Measurements from ENCODE around the gene PCGF1. TPM values are rescaled to one million over a fixed set of nuclear protein-coding genes. Genes with fewer than 3 reads are reported as not detected.

PCGF1 gene
- total and polyA plus RNA-seq, 2 donors = 14.1 to 29.0 TPM

- no peaks in the 10 kb centered on the region for H3K9me3 ChIP-seq (ENCODE audit: control insufficient read depth in 2 of 2, insufficient read depth in 1 of 2, low read length in 1 of 2)
- no peak for DNase-seq (ENCODE audit: low read depth in 6 of 9, low spot score in 9 of 9)
- WGBS = 95% methylated on average over 1 of the region's 1 CpG
- no peaks in the 10 kb centered on the region for H3K36me3 ChIP-seq (ENCODE audit: control insufficient read depth in 2 of 2, insufficient read depth in 2 of 2, low read length in 1 of 2)
- H3K27ac ChIP-seq (ENCODE audit: low read depth in 1 of 2, low read length in 1 of 2) = no peak overlapping the region
- peaks cover 10 to 32% of the 10 kb centered on the region in 2 donors for H3K27me3 ChIP-seq (ENCODE audit: control insufficient read depth in 2 of 2, insufficient read depth in 1 of 2, low read length in 1 of 2)
- H3K4me1 ChIP-seq (ENCODE audit: control insufficient read depth in 2 of 2, insufficient read depth in 2 of 2, low read length in 2 of 2) = peaks cover 0 to 3% of the 10 kb centered on the region in 2 donors
- H3K4me3 ChIP-seq (ENCODE audit: low read length in 2 of 2) = no peak overlapping the region
Measured at GRCh38 chr2:74542978-74543377, 35.5 kb upstream of the PCGF1 start.

- Histone ChIP-seq H3K9me3 (ENCODE audit: control insufficient read depth in 2 of 2, insufficient read depth in 1 of 2, low read length in 1 of 2) (no peaks in the 10 kb centered on the region), H3K36me3 (ENCODE audit: control insufficient read depth in 2 of 2, insufficient read depth in 2 of 2, low read length in 1 of 2) (no peaks in the 10 kb centered on the region), H3K4me3 (ENCODE audit: low read length in 2 of 2) (no peak overlapping the region), H3K27me3 (ENCODE audit: control insufficient read depth in 2 of 2, insufficient read depth in 1 of 2, low read length in 1 of 2) (peaks cover 0 to 14% of the 10 kb centered on the region in 2 donors), H3K4me1 (ENCODE audit: control insufficient read depth in 2 of 2, insufficient read depth in 2 of 2, low read length in 2 of 2) (peaks cover 0 to 6% of the 10 kb centered on the region in 2 donors), H3K27ac (ENCODE audit: low read depth in 1 of 2, low read length in 1 of 2) (no peak overlapping the region)
- WGBS = 96% methylated on average over 5 of the region's 5 CpGs
- DNase-seq (ENCODE audit: low read depth in 6 of 9, low spot score in 9 of 9) = no peak
Measured at GRCh38 chr2:74540291-74540690, 32.8 kb upstream of the PCGF1 start.

GRCh38 chr2:74538881-74539339, 31.4 kb upstream of the PCGF1 start:
- no peak overlapping the region for H3K27ac ChIP-seq (ENCODE audit: low read depth in 1 of 2, low read length in 1 of 2)
- H3K9me3 ChIP-seq (ENCODE audit: control insufficient read depth in 2 of 2, insufficient read depth in 1 of 2, low read length in 1 of 2) = no peaks in the 10 kb centered on the region
- H3K4me1 ChIP-seq (ENCODE audit: control insufficient read depth in 2 of 2, insufficient read depth in 2 of 2, low read length in 2 of 2) = peaks cover 0 to 6% of the 10 kb centered on the region in 2 donors
- no peaks in the 10 kb centered on the region for H3K36me3 ChIP-seq (ENCODE audit: control insufficient read depth in 2 of 2, insufficient read depth in 2 of 2, low read length in 1 of 2)
- 17% methylated on average over 7 of the region's 7 CpGs for WGBS
- no peak for DNase-seq (ENCODE audit: low read depth in 6 of 9, low spot score in 9 of 9)
- peaks cover 0 to 14% of the 10 kb centered on the region in 2 donors for H3K27me3 ChIP-seq (ENCODE audit: control insufficient read depth in 2 of 2, insufficient read depth in 1 of 2, low read length in 1 of 2)
- H3K4me3 ChIP-seq (ENCODE audit: low read length in 2 of 2) = no peak overlapping the region

- Histone ChIP-seq H3K4me3 (ENCODE audit: low read length in 2 of 2) (no peak overlapping the region), H3K27me3 (ENCODE audit: control insufficient read depth in 2 of 2, insufficient read depth in 1 of 2, low read length in 1 of 2) (peaks cover 0 to 14% of the 10 kb centered on the region in 2 donors), H3K27ac (ENCODE audit: low read depth in 1 of 2, low read length in 1 of 2) (no peak overlapping the region), H3K36me3 (ENCODE audit: control insufficient read depth in 2 of 2, insufficient read depth in 2 of 2, low read length in 1 of 2) (peaks cover 12 to 15% of the 10 kb centered on the region in 2 donors), H3K4me1 (ENCODE audit: control insufficient read depth in 2 of 2, insufficient read depth in 2 of 2, low read length in 2 of 2) (peaks cover 0 to 6% of the 10 kb centered on the region in 2 donors), H3K9me3 (ENCODE audit: control insufficient read depth in 2 of 2, insufficient read depth in 1 of 2, low read length in 1 of 2) (no peaks in the 10 kb centered on the region)
- DNase-seq (ENCODE audit: low read depth in 6 of 9, low spot score in 9 of 9) = no peak
- 96% methylated on average over 4 of the region's 4 CpGs for WGBS
Measured at GRCh38 chr2:74537140-74537539, 29.6 kb upstream of the PCGF1 start.

GRCh38 chr2:74536166-74536950, 28.9 kb upstream of the PCGF1 start:
- Histone ChIP-seq H3K9me3 (ENCODE audit: control insufficient read depth in 2 of 2, insufficient read depth in 1 of 2, low read length in 1 of 2) (no peaks in the 10 kb centered on the region), H3K27ac (ENCODE audit: low read depth in 1 of 2, low read length in 1 of 2) (no peak overlapping the region), H3K4me3 (ENCODE audit: low read length in 2 of 2) (no peak overlapping the region), H3K36me3 (ENCODE audit: control insufficient read depth in 2 of 2, insufficient read depth in 2 of 2, low read length in 1 of 2) (peaks cover 15 to 17% of the 10 kb centered on the region in 2 donors), H3K27me3 (ENCODE audit: control insufficient read depth in 2 of 2, insufficient read depth in 1 of 2, low read length in 1 of 2) (peaks cover 0 to 14% of the 10 kb centered on the region in 2 donors), H3K4me1 (ENCODE audit: control insufficient read depth in 2 of 2, insufficient read depth in 2 of 2, low read length in 2 of 2) (peaks cover 1 to 10% of the 10 kb centered on the region in 2 donors)
- 94% methylated on average over 23 of the region's 23 CpGs for WGBS
- no peak for DNase-seq (ENCODE audit: low read depth in 6 of 9, low spot score in 9 of 9)

- Histone ChIP-seq H3K27me3 (ENCODE audit: control insufficient read depth in 2 of 2, insufficient read depth in 1 of 2, low read length in 1 of 2) (peaks cover 0 to 14% of the 10 kb centered on the region in 2 donors), H3K4me3 (ENCODE audit: low read length in 2 of 2) (no peak overlapping the region), H3K36me3 (ENCODE audit: control insufficient read depth in 2 of 2, insufficient read depth in 2 of 2, low read length in 1 of 2) (peaks cover 19 to 21% of the 10 kb centered on the region in 2 donors), H3K4me1 (ENCODE audit: control insufficient read depth in 2 of 2, insufficient read depth in 2 of 2, low read length in 2 of 2) (peaks cover 10 to 18% of the 10 kb centered on the region in 2 donors), H3K9me3 (ENCODE audit: control insufficient read depth in 2 of 2, insufficient read depth in 1 of 2, low read length in 1 of 2) (no peaks in the 10 kb centered on the region), H3K27ac (ENCODE audit: low read depth in 1 of 2, low read length in 1 of 2) (no peak overlapping the region)
- 97% methylated on average over 10 of the region's 10 CpGs for WGBS
- DNase-seq (ENCODE audit: low read depth in 6 of 9, low spot score in 9 of 9) = no peak
Measured at GRCh38 chr2:74535440-74535965, 28.0 kb upstream of the PCGF1 start.

GRCh38 chr2:74534411-74534810, 26.9 kb upstream of the PCGF1 start:
- Histone ChIP-seq H3K36me3 (ENCODE audit: control insufficient read depth in 2 of 2, insufficient read depth in 2 of 2, low read length in 1 of 2) (peaks cover 19 to 21% of the 10 kb centered on the region in 2 donors), H3K27me3 (ENCODE audit: control insufficient read depth in 2 of 2, insufficient read depth in 1 of 2, low read length in 1 of 2) (peaks cover 0 to 10% of the 10 kb centered on the region in 2 donors), H3K9me3 (ENCODE audit: control insufficient read depth in 2 of 2, insufficient read depth in 1 of 2, low read length in 1 of 2) (no peaks in the 10 kb centered on the region), H3K4me3 (ENCODE audit: low read length in 2 of 2) (no peak overlapping the region), H3K27ac (ENCODE audit: low read depth in 1 of 2, low read length in 1 of 2) (no peak overlapping the region), H3K4me1 (ENCODE audit: control insufficient read depth in 2 of 2, insufficient read depth in 2 of 2, low read length in 2 of 2) (peaks cover 10 to 19% of the 10 kb centered on the region in 2 donors)
- 94% methylated on average over 12 of the region's 12 CpGs for WGBS
- DNase-seq (ENCODE audit: low read depth in 6 of 9, low spot score in 9 of 9) = no peak

GRCh38 chr2:74533464-74533863, 26.0 kb upstream of the PCGF1 start:
- H3K4me3 ChIP-seq (ENCODE audit: low read length in 2 of 2) = no peak overlapping the region
- H3K4me1 ChIP-seq (ENCODE audit: control insufficient read depth in 2 of 2, insufficient read depth in 2 of 2, low read length in 2 of 2) = peaks cover 14 to 23% of the 10 kb centered on the region in 2 donors
- WGBS = 97% methylated on average over 4 of the region's 4 CpGs
- no peaks in the 10 kb centered on the region for H3K9me3 ChIP-seq (ENCODE audit: control insufficient read depth in 2 of 2, insufficient read depth in 1 of 2, low read length in 1 of 2)
- peaks cover 0 to 2% of the 10 kb centered on the region in 2 donors for H3K27me3 ChIP-seq (ENCODE audit: control insufficient read depth in 2 of 2, insufficient read depth in 1 of 2, low read length in 1 of 2)
- H3K27ac ChIP-seq (ENCODE audit: low read depth in 1 of 2, low read length in 1 of 2) = no peak overlapping the region
- no peak for DNase-seq (ENCODE audit: low read depth in 6 of 9, low spot score in 9 of 9)
- peaks cover 19 to 21% of the 10 kb centered on the region in 2 donors for H3K36me3 ChIP-seq (ENCODE audit: control insufficient read depth in 2 of 2, insufficient read depth in 2 of 2, low read length in 1 of 2)

- Histone ChIP-seq H3K4me3 (ENCODE audit: low read length in 2 of 2) (no peak overlapping the region), H3K9me3 (ENCODE audit: control insufficient read depth in 2 of 2, insufficient read depth in 1 of 2, low read length in 1 of 2) (no peaks in the 10 kb centered on the region)
- DNase-seq (ENCODE audit: low read depth in 6 of 9, low spot score in 9 of 9) = peak in 3 of 9 donors; percentile 45 to 73 (median 47)
Measured at GRCh38 chr2:74532222-74532621, 24.7 kb upstream of the PCGF1 start.

More at GRCh38 chr2:74532222-74532621, 24.7 kb upstream of the PCGF1 start:
- peaks cover 31% of the 10 kb centered on the region in 2 donors for H3K36me3 ChIP-seq (ENCODE audit: control insufficient read depth in 2 of 2, insufficient read depth in 2 of 2, low read length in 1 of 2)
- peaks cover 0 to 2% of the 10 kb centered on the region in 2 donors for H3K27me3 ChIP-seq (ENCODE audit: control insufficient read depth in 2 of 2, insufficient read depth in 1 of 2, low read length in 1 of 2)
- H3K27ac ChIP-seq (ENCODE audit: low read depth in 1 of 2, low read length in 1 of 2) = no peak overlapping the region
- peaks cover 21 to 31% of the 10 kb centered on the region in 2 donors for H3K4me1 ChIP-seq (ENCODE audit: control insufficient read depth in 2 of 2, insufficient read depth in 2 of 2, low read length in 2 of 2)

All from thymus (tissue), 11 donors.